Adrenal gland (tissue), 5 donors: Measurements from ENCODE around the gene ADORA1.

Experiments
- POLR2A ChIP-seq, 2 donors: fragments of 450-650 bp; IDR thresholded peaks; one replicate each; pipeline ENCODE4 v1.6.1; 2017; ENCODE audit warnings: antibody characterized with exemption in 2 of 2, mild to moderate bottlenecking in 2 of 2, moderate library complexity in 1 of 2
- TF ChIP-seq, protein P1 (sequence below), 6 experiments: fragments of 450-650 bp in 4 of 6; fragments of 200-600 bp in 2 of 6; sonication (generic) in 1 of 6; IDR thresholded peaks; 1 replicate in 5 of 6; 2 replicates in 1 of 6; pipeline versions ENCODE4 v1.5.1 to v1.8.0; 2016 to 2021; ENCODE audit warnings: antibody characterized with exemption in 6 of 6, mild to moderate bottlenecking in 2 of 6, moderate library complexity in 1 of 6
- donor health status: DM: no; HTN: no; CAD: no.

DNA sequence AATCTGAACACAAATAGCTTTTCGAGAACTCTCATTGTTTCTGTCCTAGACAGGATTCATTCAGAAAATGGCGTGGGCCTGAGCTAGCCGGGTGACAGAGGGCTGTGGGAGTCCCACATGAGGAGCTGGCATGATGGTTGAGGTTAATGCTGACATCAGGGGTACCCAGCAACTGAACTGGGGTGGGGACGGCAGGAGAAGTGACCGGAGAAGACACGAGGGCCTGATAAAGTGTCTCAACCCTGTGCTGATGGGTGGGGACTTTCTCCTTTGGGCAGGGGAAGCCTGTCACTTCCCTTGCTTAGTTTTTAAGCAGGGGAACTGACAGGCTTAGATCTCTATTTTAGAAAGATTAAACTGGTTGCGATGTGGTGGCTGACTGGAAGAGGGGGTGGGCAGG, 87.3 kb downstream of the ADORA1 start:
- TF ChIP-seq, protein P1, sequence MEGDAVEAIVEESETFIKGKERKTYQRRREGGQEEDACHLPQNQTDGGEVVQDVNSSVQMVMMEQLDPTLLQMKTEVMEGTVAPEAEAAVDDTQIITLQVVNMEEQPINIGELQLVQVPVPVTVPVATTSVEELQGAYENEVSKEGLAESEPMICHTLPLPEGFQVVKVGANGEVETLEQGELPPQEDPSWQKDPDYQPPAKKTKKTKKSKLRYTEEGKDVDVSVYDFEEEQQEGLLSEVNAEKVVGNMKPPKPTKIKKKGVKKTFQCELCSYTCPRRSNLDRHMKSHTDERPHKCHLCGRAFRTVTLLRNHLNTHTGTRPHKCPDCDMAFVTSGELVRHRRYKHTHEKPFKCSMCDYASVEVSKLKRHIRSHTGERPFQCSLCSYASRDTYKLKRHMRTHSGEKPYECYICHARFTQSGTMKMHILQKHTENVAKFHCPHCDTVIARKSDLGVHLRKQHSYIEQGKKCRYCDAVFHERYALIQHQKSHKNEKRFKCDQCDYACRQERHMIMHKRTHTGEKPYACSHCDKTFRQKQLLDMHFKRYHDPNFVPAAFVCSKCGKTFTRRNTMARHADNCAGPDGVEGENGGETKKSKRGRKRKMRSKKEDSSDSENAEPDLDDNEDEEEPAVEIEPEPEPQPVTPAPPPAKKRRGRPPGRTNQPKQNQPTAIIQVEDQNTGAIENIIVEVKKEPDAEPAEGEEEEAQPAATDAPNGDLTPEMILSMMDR (IDR thresholded peaks at IDR 0.05), result no peak
- no peak for TF ChIP-seq POLR2A (IDR thresholded peaks at IDR 0.05)
